Cerebellar nuclear complex (tissue), 1 donor: ENCODE results near the gene CYP2C9.
"Not testable (repeated sequence)": the region's sequence is repeated elsewhere in the genome, so short reads cannot be mapped to it uniquely, and the experiment has no call there.

Experiments
- DNase-seq, 2 experiments: peaks; one replicate each; lab custom pipeline; 2025; lab: John Stamatoyannopoulos, UW

CYP2C9 gene

GRCh38 chr10:94938383-94938782 is at the start of gene CYP2C9:
TSS of gene CYP2C9 (plus strand) at chr10:94938658. CDS start at chr10:94938683, 25 bp downstream.
- DNase-seq = no peak

DNA sequence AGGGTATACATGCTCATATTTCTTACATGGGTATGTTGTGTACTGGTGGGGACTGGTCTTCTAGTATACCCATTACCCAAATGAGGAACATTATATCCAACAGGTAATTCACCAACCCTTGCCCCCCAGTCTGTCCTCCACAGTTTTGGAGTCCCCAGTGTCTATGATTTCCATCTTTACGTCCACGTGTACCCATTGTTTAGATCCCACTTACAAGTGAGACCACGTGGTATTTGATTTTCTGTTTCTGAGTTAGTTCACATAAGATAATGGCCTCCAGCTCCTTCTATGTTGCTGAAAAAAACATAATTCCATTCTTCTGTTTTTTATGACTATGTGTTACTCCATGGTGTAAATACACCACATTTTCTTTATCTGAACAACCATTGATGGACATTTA is 49.3 kb upstream of the CYP2C9 start:
- DNase-seq = no peak

DNA sequence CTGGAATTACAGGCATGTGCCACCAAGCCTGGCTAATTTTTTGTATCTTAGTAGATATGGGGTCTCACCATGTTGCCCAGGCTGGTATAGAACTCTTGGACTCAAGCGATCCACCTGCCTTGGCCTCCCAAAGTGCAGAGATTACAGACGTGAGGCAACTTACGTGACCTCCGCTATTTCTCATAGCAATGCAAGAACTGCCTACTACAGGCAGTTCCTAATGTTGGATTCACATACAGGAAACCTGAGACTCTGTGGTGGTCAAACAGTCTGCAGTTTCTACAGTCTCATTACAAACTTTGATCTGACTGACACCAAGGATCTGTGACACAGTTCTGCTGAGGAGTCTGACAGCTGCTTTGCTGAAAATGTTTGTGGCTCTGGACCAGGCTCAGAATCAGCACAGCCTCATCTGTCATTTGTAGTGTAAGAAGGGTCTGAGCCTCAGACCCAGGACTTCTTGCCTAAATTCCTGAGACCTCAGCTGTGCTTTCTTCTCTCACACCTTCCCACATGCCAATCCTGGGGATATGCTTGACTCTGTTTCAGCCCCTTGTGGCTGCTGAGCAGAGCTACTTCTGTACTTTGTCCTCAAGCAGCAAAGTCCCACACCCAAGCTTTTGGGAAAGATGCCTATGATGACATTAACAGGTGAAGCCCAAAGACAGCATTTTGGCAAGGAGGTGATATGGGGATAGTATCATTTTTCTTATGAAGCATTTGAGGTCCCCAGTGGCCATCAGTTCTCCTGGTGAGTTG is 48.0 kb upstream of the CYP2C9 start:
- DNase-seq = no peak

GRCh38 chr10:94898414-94898813 is 40.0 kb upstream of the CYP2C9 start:
- not testable (repeated sequence) for DNase-seq

GRCh38 chr10:94902080-94902479 is 36.4 kb upstream of the CYP2C9 start:
- no peak for DNase-seq

GRCh38 chr10:94902570-94902969 is 35.9 kb upstream of the CYP2C9 start:
- DNase-seq = no peak

GRCh38 chr10:94904506-94905148 is 33.8 kb upstream of the CYP2C9 start:
- DNase-seq = not testable (repeated sequence)

DNA sequence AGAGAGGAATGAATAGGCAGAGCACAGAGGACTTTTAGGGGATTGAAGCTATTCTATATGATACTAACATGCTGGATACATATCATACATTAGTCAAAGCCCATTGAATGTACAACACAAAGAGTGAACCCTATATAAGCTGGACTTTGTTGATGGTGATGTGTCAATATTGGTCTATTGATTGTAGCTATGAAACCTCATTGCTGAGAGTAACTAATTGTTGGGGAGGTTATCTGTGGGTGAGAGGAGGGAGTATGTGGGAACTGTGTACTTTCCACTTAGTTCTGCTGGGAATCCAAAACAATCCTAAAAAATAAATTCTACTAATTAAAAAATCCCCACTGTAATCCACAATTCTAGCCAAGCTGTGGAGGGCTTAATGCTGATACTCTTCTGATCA is 22.0 kb upstream of the CYP2C9 start:
- DNase-seq = no peak

DNA sequence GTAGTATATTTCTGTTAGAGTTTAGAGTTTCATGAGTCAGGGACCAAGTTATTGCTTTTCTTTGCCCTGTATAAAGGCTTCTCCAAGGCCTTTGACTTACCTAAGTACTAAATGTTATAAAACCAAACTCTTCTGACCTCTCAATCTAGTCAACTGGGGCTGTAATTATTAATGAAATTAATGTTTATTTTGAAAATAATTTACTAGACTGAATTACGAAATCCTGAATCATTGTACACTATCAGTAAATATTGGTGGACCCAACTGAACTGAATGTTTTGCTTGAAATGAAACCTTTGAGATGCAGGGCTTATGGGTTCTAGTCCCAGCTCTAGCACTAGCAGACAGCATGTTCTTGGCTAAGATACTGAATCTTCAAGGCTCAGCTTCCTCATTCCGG is 1.7 kb upstream of the CYP2C9 start:
- DNase-seq = no peak

DNA sequence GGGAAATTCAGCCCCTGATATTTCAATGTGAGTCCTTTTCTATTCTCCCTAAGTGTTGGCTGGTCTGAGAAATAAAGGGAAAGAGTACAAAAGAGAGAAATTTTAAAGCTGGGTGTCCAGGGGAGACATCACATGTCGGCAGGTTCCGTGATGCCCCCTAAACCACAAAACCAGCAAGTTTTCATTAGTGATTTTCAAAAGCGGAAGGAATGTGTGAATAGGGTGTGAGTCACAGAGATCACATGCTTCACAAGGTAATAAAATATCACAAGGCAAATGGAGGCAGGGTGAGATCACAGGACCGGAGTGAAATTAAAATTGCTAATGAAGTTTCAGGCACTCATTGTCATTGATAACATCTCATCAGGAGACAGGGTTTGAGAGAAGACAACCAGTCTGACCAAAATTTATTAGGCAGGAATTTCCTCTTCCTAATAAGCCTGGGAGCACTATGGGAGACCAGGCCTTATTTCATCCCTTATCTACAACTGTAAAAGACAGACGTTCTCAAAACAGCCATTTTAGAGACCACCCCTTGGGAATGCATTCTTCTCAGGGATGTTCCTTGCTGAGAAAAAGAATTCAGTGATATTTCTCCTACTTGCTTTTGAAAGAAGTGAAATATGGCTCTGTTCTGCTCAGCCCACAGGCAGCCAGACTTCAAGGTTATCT is 5.1 kb downstream of the CYP2C9 start:
- not testable (repeated sequence) for DNase-seq

DNA sequence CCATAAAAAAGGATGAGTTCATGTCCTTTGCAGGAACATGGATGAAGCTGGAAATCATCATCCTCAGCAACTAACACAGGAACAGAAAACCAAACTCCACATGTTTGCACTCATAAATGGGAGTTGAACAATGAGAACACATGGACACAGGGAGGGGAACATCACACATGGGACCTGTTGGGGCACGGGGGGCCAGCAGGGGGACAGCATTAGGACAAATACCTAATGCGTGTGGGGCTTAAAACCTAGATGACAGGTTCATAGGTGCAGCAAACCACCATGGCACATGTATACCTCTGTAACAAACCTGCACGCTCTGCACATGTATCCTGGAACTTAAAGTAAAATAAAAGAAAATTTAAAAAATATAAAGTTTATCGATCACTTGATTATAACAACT is 7.7 kb downstream of the CYP2C9 start:
- not testable (repeated sequence) for DNase-seq

DNA sequence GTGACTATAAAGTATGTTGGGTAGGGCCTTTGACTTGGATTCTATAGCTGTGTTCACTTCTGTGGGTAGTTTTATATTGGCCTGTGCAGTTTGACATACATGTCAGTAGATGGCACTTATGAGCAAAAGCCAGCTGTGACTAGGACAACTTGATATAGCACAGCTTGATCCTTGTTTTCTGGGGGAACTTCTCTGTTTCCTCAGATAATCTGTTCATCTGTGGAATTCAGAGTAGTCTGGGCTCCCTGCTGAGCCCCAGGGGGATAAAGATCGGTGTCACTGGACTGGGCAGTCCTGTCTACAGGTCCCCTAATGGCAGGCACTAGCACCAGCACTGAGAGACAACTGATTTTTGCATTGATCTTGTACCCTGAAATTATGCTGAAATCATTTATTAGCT is 25.4 kb downstream of the CYP2C9 start:
- DNase-seq = no peak

- DNase-seq = no peak
Measured at GRCh38 chr10:94983555-94983954, 45.1 kb downstream of the CYP2C9 start.

GRCh38 chr10:94989192-94989591 is 50.7 kb downstream of the CYP2C9 start:
- no peak for DNase-seq

DNA sequence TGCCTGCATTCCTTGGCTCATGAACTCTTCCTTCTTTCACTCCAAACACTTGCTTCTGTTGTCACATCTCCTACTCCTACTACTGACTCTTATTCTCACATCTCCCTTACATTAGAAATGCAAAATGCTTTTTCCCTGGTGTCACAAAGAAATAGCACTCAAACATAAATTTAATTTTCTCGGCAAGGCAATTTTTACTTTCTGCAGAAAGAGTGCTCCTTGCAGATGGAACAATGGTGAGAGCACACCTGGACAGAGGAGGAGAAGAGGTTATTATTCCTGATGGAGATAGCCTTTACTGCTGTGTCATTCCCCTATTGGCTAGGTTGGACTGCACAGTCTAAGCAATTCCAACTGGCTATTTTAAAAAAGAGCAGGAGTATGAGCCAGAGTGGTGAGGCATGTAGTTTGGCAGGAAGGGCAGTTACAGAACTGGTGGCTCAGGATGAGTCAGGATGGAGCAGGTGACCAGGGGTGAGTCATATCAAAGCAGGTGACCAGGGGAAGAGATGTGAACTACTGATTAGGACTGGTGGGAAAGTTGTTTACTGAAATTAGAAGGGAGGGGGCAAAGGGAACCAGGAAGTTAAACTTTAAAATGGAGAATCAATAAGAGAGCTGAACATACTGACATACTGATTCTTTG is 52.9 kb downstream of the CYP2C9 start:
- DNase-seq = no peak

- no peak for DNase-seq
Measured at GRCh38 chr10:94992811-94993210, 54.4 kb downstream of the CYP2C9 start.

DNA sequence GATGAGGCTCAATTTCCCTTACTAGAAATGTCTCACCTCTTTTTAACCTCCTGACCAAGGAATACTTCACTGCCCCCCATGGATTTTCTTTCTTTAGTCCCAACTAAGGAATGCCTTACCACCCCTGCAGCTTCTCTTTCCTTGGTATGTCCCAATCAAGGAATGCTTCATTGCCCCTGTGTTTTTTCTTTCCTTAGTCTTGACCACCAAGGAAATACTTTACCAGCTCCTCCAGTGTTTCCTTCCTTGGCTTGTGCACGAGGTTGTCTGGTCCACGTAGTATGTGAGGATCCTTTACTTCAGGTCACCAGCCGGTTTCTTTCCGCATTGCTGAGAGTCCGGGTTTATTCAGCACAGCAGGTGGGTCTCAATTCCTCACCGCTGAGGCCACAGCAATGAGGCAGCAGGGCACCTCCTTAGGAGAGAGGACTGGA is 59.3 kb downstream of the CYP2C9 start:
- no peak for DNase-seq

- DNase-seq = no peak
Measured at GRCh38 chr10:95026461-95026860, 88.0 kb downstream of the CYP2C9 start.

DNA sequence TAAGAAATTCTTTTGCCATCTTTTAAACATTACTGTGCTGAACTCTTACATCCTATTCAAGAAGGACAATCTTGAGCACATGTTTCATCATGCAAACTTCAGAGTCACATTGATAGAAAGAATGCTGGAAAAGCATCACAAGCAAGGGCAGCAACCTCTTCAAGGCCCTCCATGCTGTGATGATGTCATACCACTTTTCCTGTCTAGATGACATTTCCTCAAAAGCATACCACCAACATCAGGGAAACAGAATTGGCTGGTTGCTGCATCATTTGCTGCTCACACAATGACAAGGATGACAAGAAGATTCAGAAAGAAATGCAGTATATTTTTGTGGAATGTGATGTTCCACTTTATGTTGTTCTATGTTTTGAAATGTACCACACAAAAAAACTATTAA is 93.2 kb downstream of the CYP2C9 start:
- no peak for DNase-seq

DNA sequence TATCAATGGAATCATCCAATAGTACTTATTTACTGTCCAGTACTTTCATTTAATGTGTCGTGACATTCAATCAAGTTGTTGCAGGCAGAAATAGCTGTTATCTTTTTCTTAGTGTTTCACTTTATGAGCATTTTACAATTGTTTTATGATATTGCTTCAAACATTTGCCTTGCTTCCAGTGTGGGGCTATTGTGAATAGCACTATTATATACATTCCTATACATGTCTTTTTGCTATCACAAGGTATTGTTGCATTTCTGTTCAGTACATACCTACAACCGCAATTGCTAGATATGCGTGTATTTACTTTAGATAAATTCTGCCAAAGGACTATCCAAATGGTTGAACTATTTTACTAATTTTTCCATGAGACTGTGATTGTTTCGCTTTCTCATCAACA is 95.9 kb downstream of the CYP2C9 start:
- no peak for DNase-seq

DNA sequence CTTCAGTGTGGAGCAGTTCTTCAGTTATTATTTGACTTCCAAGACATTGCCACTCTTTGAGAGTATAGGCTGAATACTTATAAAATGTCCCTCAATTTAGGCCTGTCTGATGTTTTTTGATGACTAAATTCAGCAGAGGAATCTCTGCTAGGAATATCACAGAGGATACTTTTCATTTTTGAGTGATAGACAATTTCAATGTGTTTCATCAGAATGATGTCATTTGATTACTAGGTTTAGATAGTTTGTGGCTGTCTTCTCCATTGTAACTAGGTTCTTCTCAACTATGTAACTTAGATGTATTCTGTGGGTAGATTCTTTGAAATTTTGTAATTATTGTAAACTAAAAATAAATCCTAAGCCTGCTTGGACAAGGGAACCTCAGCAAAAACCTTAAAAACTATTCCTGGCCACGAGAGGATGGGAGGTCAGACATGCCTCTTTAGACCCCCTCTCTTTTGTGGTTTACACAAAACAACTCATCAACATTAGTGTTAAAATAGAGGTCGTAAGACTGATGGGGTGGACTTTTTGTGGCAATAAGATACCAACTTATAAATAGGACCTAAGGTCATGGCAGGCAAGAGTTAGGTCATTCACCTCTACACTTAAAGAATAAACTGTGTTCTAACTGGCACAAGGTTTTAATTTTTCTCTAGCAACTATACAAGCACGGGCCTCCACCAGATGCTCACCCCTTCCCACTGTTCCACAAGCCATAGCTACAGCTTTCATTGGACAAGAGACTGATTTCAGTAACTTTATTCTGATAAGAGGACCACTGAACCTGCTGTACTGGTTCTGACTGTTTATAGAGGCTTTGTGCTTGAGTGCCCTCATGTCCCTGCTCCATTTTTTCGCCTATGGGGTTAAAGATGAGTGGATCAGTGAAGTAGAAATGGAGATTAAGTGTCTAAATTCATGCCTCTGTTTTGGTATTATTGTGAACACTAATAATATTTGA is 97.2 kb downstream of the CYP2C9 start:
- DNase-seq = no peak
